ENCODE results near the gene NFE2L2. TPM values are rescaled to one million over a fixed set of nuclear protein-coding genes. Genes with fewer than 3 reads are reported as not detected.

NFE2L2 gene
- total and polyA plus RNA-seq, 7 donors = 46.7 to 103 (median 88.3) TPM

- Histone ChIP-seq H3K27me3 (no peaks in the 10 kb centered on the region), H3K4me3 (no peak overlapping the region), H3K36me3 (peaks cover 0 to 20% (median 2%) of the 10 kb centered on the region in 4 donors), H3K27ac (peak overlapping the region in 2 of 4 donors; percentile 16 to 85), H3K9me3 (no peaks in the 10 kb centered on the region), H3K4me1 (peaks cover 0 to 94% (median 81%) of the 10 kb centered on the region in 4 donors)
- no peak for DNase-seq
- intact Hi-C loops (cut with DNase I) = no loop called here
- TF ChIP-seq EP300 (IDR thresholded peaks at IDR 0.05) (no peak), POLR2AphosphoS5 (IDR thresholded peaks at IDR 0.05) (no peak), POLR2A (IDR thresholded peaks at IDR 0.05) (no peak)
- TF ChIP-seq, protein P1, sequence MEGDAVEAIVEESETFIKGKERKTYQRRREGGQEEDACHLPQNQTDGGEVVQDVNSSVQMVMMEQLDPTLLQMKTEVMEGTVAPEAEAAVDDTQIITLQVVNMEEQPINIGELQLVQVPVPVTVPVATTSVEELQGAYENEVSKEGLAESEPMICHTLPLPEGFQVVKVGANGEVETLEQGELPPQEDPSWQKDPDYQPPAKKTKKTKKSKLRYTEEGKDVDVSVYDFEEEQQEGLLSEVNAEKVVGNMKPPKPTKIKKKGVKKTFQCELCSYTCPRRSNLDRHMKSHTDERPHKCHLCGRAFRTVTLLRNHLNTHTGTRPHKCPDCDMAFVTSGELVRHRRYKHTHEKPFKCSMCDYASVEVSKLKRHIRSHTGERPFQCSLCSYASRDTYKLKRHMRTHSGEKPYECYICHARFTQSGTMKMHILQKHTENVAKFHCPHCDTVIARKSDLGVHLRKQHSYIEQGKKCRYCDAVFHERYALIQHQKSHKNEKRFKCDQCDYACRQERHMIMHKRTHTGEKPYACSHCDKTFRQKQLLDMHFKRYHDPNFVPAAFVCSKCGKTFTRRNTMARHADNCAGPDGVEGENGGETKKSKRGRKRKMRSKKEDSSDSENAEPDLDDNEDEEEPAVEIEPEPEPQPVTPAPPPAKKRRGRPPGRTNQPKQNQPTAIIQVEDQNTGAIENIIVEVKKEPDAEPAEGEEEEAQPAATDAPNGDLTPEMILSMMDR (IDR thresholded peaks at IDR 0.05) = no peak
- 16 to 59% methylated on average over 2 of the region's 2 CpGs for WGBS, 2 donors
Observed at GRCh38 chr2:177237932-177238331, 26.6 kb downstream of the NFE2L2 start.

DNA sequence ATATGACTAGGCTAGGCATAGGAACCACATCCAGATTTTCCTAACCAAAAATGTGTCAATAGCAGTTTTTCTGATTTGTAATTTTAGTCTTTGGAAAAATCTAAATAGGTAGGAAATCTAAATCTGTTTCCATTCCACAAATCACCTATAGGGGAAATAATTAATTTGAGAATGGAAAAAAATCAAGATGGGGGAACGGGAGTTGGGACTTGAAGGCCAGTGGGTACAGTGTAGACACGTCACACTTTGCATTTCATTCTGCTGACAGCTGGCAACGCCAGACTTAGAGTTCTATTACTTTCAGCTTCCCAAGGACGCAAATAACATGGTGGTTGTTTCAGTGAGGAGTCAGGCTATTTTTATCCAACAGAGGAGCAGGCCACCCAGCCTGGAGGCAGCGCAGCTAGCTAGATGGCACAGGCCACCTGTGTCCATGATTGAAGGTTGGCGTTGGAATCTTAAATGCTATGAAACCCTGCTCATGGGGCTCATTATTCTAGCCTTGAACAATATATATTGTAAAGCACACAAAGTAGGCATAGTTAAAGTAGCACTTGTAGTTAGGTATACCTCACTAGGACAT lies 28.6 kb downstream of the NFE2L2 start:
- DNase-seq = no peak
- no peaks in the 10 kb centered on the region for H3K9me3 ChIP-seq
- TF ChIP-seq POLR2A (IDR thresholded peaks at IDR 0.05) = no peak
- no peak for TF ChIP-seq POLR2AphosphoS5 (IDR thresholded peaks at IDR 0.05)
- no peak for TF ChIP-seq EP300 (IDR thresholded peaks at IDR 0.05)
- TF ChIP-seq, protein P1 (IDR thresholded peaks at IDR 0.05) = no peak
- intact Hi-C loops (cut with DNase I) = no loop called here
- H3K27ac ChIP-seq = no peak overlapping the region
- peaks cover 0 to 74% (median 64%) of the 10 kb centered on the region in 4 donors for H3K4me1 ChIP-seq
- WGBS, 2 donors = 90 to 98% methylated on average over 6 of the region's 6 CpGs
- no peak overlapping the region for H3K4me3 ChIP-seq
- no peaks in the 10 kb centered on the region for H3K27me3 ChIP-seq
- H3K36me3 ChIP-seq = peaks cover 13 to 40% (median 18%) of the 10 kb centered on the region in 4 donors

- DNase-seq = no peak
- no peak overlapping the region for H3K4me3 ChIP-seq
- H3K27ac ChIP-seq = peak overlapping the region in 1 of 4 donors; percentile 22
- H3K36me3 ChIP-seq = peaks cover 17 to 57% (median 23%) of the 10 kb centered on the region in 4 donors
- no peak for TF ChIP-seq POLR2AphosphoS5 (IDR thresholded peaks at IDR 0.05)
- TF ChIP-seq EP300 (IDR thresholded peaks at IDR 0.05) = no peak
- TF ChIP-seq, protein P1 (IDR thresholded peaks at IDR 0.05) = no peak
- no peak for TF ChIP-seq POLR2A (IDR thresholded peaks at IDR 0.05)
- peaks cover 0 to 57% (median 47%) of the 10 kb centered on the region in 4 donors for H3K4me1 ChIP-seq
- no peaks in the 10 kb centered on the region for H3K27me3 ChIP-seq
- no peaks in the 10 kb centered on the region for H3K9me3 ChIP-seq
- intact Hi-C loops (cut with DNase I) = no loop called here
Observed at GRCh38 chr2:177234267-177234666, 30.3 kb downstream of the NFE2L2 start.

DNA sequence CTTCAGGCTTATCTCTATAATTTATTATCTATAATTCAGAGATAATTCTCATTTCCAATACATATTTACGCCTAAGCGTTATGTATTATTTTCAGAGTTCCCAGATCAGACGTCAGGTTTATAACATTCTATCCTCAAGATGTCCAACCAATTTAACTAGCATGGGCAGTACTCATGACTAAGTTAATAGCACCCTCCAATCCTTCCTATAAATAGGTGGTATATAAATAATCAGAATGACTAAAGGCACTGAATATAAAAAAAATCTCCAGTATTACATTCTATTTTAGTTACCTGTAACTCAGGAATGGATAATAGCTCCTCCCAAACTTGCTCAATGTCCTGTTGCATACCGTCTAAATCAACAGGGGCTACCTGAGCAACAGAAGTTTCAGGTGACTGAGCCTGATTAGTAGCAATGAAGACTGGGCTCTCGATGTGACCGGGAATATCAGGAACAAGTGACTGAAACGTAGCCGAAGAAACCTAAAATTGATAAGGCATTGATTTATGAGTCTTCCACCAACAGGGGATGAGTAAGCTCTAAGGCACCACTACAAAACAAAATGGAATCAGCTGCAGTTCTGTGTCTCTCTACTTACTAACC lies 32.3 kb downstream of the NFE2L2 start:
- DNase-seq = no peak
- H3K9me3 ChIP-seq = no peaks in the 10 kb centered on the region
- TF ChIP-seq, protein P1 (IDR thresholded peaks at IDR 0.05) = no peak
- TF ChIP-seq POLR2AphosphoS5 (IDR thresholded peaks at IDR 0.05) (no peak), POLR2A (IDR thresholded peaks at IDR 0.05) (no peak), EP300 (IDR thresholded peaks at IDR 0.05) (no peak)
- H3K36me3 ChIP-seq = peaks cover 17 to 59% (median 24%) of the 10 kb centered on the region in 4 donors
- WGBS, 2 donors = 84 to 92% methylated on average over 8 of the region's 8 CpGs
- no peaks in the 10 kb centered on the region for H3K27me3 ChIP-seq
- H3K4me1 ChIP-seq = peaks cover 0 to 37% (median 26%) of the 10 kb centered on the region in 4 donors
- no peak overlapping the region for H3K27ac ChIP-seq
- intact Hi-C loops (cut with DNase I) = no loop called here
- H3K4me3 ChIP-seq = no peak overlapping the region

All from sigmoid colon (tissue), 7 donors.